Neural progenitor cell (in vitro differentiated cells): ENCODE results near the gene PEAK1. TPM values are rescaled to one million over a fixed set of nuclear protein-coding genes. Genes with fewer than 3 reads are reported as not detected.

Experiments
- DNase-seq: peaks from one replicate; pipeline ENCODE4 v3.0.0-alpha.2; 2016; ENCODE audit warnings: low spot score
- H2AFZ ChIP-seq: fragments of 200-600 bp; sonication (generic); replicated peaks from 2 replicates; pipeline ENCODE4 v1.6.1; 2016; ENCODE audit warnings: antibody characterized with exemption
- H3F3A ChIP-seq: fragments of 200-600 bp; sonication (generic); 2 replicates; pipeline ENCODE4 v1.6.1; 2016; ENCODE audit warnings: antibody characterized with exemption, low read depth
- H3K27ac ChIP-seq: fragments of 200-600 bp; sonication (generic); 2 replicates; pipeline ENCODE4 v1.5.1; 2016; ENCODE audit warnings: mild to moderate bottlenecking
- H3K27me3 ChIP-seq: fragments of 200-600 bp; sonication (generic); 2 replicates; pipeline ENCODE4 v1.6.1; 2016; ENCODE audit warnings: mild to moderate bottlenecking, moderate library complexity
- H3K36me3 ChIP-seq: fragments of 200-600 bp; sonication (generic); 2 replicates; pipeline ENCODE4 v1.5.1; 2016
- H3K4me1 ChIP-seq: fragments of 200-600 bp; sonication (generic); 2 replicates; pipeline ENCODE4 v1.6.1; 2016; ENCODE audit warnings: mixed run types
- H3K4me2 ChIP-seq: fragments of 200-600 bp; sonication (generic); 2 replicates; pipeline ENCODE4 v1.6.1; 2016
- H3K4me3 ChIP-seq: fragments of 200-600 bp; sonication (generic); 2 replicates; pipeline ENCODE4 v1.5.1; 2016
- H3K79me2 ChIP-seq: fragments of 200-600 bp; sonication (generic); 2 replicates; pipeline ENCODE4 v1.6.1; 2016; ENCODE audit warnings: low read depth
- H3K9ac ChIP-seq: fragments of 200-600 bp; sonication (generic); 2 replicates; pipeline ENCODE4 v1.6.1; 2016
- H3K9me3 ChIP-seq: fragments of 200-600 bp; sonication (generic); 2 replicates; pipeline ENCODE4 v1.5.1; 2016; ENCODE audit warnings: low read depth
- H4K20me1 ChIP-seq: fragments of 200-600 bp; sonication (generic); 2 replicates; pipeline ENCODE4 v1.6.1; 2016; ENCODE audit warnings: low read depth
- H3K27ac Mint-ChIP-seq: 3 replicates; pipeline ENCODE4 v1.8.0; 2021; ENCODE audit warnings: mixed read lengths
- H3K27me3 Mint-ChIP-seq: 2 replicates; pipeline ENCODE4 v1.8.0; 2022; ENCODE audit warnings: low read depth, mild to moderate bottlenecking, inconsistent platforms, moderate library complexity, mixed read lengths; ENCODE audit not compliant: insufficient read depth
- H3K36me3 Mint-ChIP-seq: 3 replicates; pipeline ENCODE4 v1.8.0; 2021; ENCODE audit warnings: mixed read lengths
- H3K4me1 Mint-ChIP-seq: 3 replicates; pipeline ENCODE4 v1.8.0; 2021; ENCODE audit warnings: mixed read lengths
- H3K4me3 Mint-ChIP-seq: 3 replicates; pipeline ENCODE4 v1.8.0; 2021; ENCODE audit warnings: mild to moderate bottlenecking, moderate library complexity, mixed read lengths
- H3K9me3 Mint-ChIP-seq: 3 replicates; pipeline ENCODE4 v1.8.0; 2020; ENCODE audit warnings: mixed read lengths
- EZH2 ChIP-seq: fragments of 200-600 bp; sonication (generic); IDR thresholded peaks from 2 replicates; pipeline ENCODE4 v1.6.1; 2017; ENCODE audit warnings: antibody characterized with exemption, mild to moderate bottlenecking, moderate library complexity
- EZH2phosphoT487 ChIP-seq: fragments of 200-600 bp; sonication (generic); IDR thresholded peaks from 2 replicates; pipeline ENCODE4 v1.6.1; 2017; ENCODE audit warnings: antibody characterized with exemption
- total RNA-seq: library from RNA; depleted of rRNA; stranded (reverse); fragments of >200 nt; gene quantifications from 2 replicates; pipeline ENCODE4 v1.2.3, GENCODE V29; 2015; ENCODE audit warnings: low replicate concordance
- TF ChIP-seq, protein P1 (sequence below): fragments of 200-600 bp; sonication (generic); IDR thresholded peaks from 2 replicates; pipeline ENCODE4 v1.5.1; 2017; ENCODE audit warnings: antibody characterized with exemption, mild to moderate bottlenecking

PEAK1 gene
- total RNA-seq, 1 donor from 2014 or later, result 30.9 TPM

DNA sequence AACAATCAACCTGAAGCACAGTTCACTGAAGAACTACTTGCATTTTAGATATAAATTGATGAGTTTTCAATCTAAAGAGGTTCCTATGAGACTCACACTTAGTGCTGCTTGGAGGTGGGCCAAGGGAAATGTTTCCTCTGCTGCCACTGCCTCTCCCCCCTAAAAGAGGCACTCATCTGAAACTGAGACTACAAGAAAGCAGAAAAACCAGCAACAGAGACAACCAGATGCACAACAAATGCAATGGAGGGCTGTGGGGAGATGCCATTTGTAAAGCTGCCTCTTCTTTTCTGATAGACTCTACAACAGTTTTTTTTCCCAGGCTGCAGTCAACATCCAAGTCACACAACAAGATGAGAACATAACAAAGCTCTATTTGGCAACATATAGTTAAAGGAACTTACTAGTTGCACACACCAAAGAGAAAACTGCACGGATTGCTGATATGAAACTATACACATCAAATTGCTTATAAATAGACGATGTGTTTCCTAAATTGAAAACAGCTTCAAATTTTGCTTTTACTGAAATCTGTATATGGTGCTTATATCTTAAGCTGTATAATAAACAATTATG is 360.0 kb downstream of the PEAK1 start:
- Histone ChIP-seq H3K27me3 (no peaks in the 10 kb centered on the region), H3F3A (peaks cover under 1% of the 10 kb centered on the region), H3K27ac (no peak overlapping the region), H3K9ac (no peak overlapping the region), H3K4me1 (peaks cover 23% of the 10 kb centered on the region), H2AFZ (no peak overlapping the region), H4K20me1 (peaks cover 97% of the 10 kb centered on the region), H3K79me2 (peaks cover 100% of the 10 kb centered on the region), H3K36me3 (peaks cover 5% of the 10 kb centered on the region), H3K4me2 (no peak overlapping the region), H3K4me3 (no peak overlapping the region), H3K9me3 (no peaks in the 10 kb centered on the region)
- no peak overlapping the region for H3K27ac Mint-ChIP-seq
- H3K9me3 Mint-ChIP-seq, result no peaks in the 10 kb centered on the region
- H3K27me3 Mint-ChIP-seq, result no peaks in the 10 kb centered on the region
- no peaks in the 10 kb centered on the region for H3K36me3 Mint-ChIP-seq
- H3K4me1 Mint-ChIP-seq, result peaks cover 28% of the 10 kb centered on the region
- no peak for TF ChIP-seq EZH2
- TF ChIP-seq, protein P1, sequence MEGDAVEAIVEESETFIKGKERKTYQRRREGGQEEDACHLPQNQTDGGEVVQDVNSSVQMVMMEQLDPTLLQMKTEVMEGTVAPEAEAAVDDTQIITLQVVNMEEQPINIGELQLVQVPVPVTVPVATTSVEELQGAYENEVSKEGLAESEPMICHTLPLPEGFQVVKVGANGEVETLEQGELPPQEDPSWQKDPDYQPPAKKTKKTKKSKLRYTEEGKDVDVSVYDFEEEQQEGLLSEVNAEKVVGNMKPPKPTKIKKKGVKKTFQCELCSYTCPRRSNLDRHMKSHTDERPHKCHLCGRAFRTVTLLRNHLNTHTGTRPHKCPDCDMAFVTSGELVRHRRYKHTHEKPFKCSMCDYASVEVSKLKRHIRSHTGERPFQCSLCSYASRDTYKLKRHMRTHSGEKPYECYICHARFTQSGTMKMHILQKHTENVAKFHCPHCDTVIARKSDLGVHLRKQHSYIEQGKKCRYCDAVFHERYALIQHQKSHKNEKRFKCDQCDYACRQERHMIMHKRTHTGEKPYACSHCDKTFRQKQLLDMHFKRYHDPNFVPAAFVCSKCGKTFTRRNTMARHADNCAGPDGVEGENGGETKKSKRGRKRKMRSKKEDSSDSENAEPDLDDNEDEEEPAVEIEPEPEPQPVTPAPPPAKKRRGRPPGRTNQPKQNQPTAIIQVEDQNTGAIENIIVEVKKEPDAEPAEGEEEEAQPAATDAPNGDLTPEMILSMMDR, result no peak
- no peak for TF ChIP-seq EZH2phosphoT487
- H3K4me3 Mint-ChIP-seq, result no peak overlapping the region
- no peak for DNase-seq

DNA sequence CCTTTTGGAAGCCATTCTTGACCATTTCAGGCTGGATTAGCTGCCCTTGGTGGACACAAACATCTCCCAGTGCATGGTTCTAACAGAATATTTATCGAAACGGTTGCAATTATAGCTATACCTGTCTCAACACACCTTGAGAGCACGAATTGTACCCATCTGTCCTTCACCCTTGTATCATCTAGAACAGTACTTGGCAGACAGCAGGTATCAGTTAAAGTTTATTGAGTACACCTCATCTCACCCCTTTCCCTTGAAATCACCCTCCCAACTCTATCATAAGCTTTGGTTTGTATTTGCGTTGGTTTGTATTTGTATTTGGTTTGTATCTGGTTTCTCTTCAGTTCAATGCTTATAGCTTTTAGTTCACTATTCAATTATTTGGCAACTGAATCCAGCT is 361.4 kb downstream of the PEAK1 start:
- Mint-ChIP-seq H3K4me1 (peaks cover 24% of the 10 kb centered on the region), H3K4me3 (no peak overlapping the region), H3K9me3 (no peaks in the 10 kb centered on the region), H3K27ac (no peak overlapping the region), H3K27me3 (no peaks in the 10 kb centered on the region), H3K36me3 (peaks cover 7% of the 10 kb centered on the region)
- H4K20me1 ChIP-seq, result peaks cover 97% of the 10 kb centered on the region
- peaks cover 100% of the 10 kb centered on the region for H3K79me2 ChIP-seq
- H3K36me3 ChIP-seq, result peaks cover 5% of the 10 kb centered on the region
- H3K9ac ChIP-seq, result no peak overlapping the region
- no peaks in the 10 kb centered on the region for H3F3A ChIP-seq
- no peaks in the 10 kb centered on the region for H3K9me3 ChIP-seq
- H3K27ac ChIP-seq, result no peak overlapping the region
- TF ChIP-seq EZH2phosphoT487, result no peak
- TF ChIP-seq EZH2, result no peak
- TF ChIP-seq, protein P1, result no peak
- no peaks in the 10 kb centered on the region for H3K27me3 ChIP-seq
- no peak for DNase-seq
- no peak overlapping the region for H3K4me3 ChIP-seq
- H3K4me1 ChIP-seq, result peaks cover 23% of the 10 kb centered on the region
- no peak overlapping the region for H3K4me2 ChIP-seq
- no peak overlapping the region for H2AFZ ChIP-seq

DNA sequence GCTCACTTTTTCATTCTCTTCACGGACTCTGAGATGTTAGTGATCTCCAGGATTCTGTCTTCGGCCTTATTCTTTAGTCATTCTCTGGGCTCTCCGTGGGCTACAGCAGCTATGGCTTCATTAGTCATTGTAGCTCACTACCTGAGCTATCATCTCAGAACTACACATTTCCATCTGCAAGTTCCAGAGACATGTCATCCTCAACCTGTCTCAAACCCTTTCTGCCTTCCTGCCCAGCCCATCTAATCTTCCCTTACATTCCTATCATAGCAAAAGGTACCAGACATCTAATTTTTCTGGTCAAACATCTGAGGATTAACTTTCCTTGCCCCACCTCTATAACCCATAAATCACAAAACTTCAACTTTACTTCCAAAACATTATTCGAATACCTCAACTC is 362.2 kb downstream of the PEAK1 start:
- H3K4me1 ChIP-seq, result peaks cover 23% of the 10 kb centered on the region
- no peaks in the 10 kb centered on the region for H3K27me3 Mint-ChIP-seq
- H3K9ac ChIP-seq, result no peak overlapping the region
- peaks cover 7% of the 10 kb centered on the region for H3K36me3 Mint-ChIP-seq
- no peak overlapping the region for H2AFZ ChIP-seq
- no peaks in the 10 kb centered on the region for H3K9me3 Mint-ChIP-seq
- no peak overlapping the region for H3K27ac Mint-ChIP-seq
- H3F3A ChIP-seq, result no peaks in the 10 kb centered on the region
- DNase-seq, result no peak
- peaks cover 24% of the 10 kb centered on the region for H3K4me1 Mint-ChIP-seq
- TF ChIP-seq EZH2 (no peak), EZH2phosphoT487 (no peak)
- TF ChIP-seq, protein P1, result no peak
- no peak overlapping the region for H3K4me3 Mint-ChIP-seq
- H3K36me3 ChIP-seq, result peaks cover 5% of the 10 kb centered on the region
- peaks cover 91% of the 10 kb centered on the region for H4K20me1 ChIP-seq
- H3K4me2 ChIP-seq, result no peak overlapping the region
- H3K79me2 ChIP-seq, result peaks cover 92% of the 10 kb centered on the region
- no peaks in the 10 kb centered on the region for H3K27me3 ChIP-seq
- H3K27ac ChIP-seq, result no peak overlapping the region
- no peaks in the 10 kb centered on the region for H3K9me3 ChIP-seq
- no peak overlapping the region for H3K4me3 ChIP-seq
